Skin of body (tissue), 2 donors: ENCODE measurements around the gene COL23A1. TPM values are rescaled to one million over a fixed set of nuclear protein-coding genes. Genes with fewer than 3 reads are reported as not detected.

ENCODE experiments used
- DNase-seq: peaks from one replicate; lab custom pipeline; 2025; lab: John Stamatoyannopoulos, UW
- total RNA-seq: library from RNA; depleted of rRNA; stranded (reverse); fragments of >200 nt; gene quantifications from one replicate; pipeline ENCODE4 v1.2.3, GENCODE V29; 2014

The COL23A1 gene
- total RNA-seq: 4.6 TPM

GRCh38 chr5:178590141-178590923 is at the start of gene COL23A1:
Gene COL23A1, minus strand, starts transcription at chr5:178590393.
- peak; percentile 43 for DNase-seq

- no peak for DNase-seq
These were observed 47.3 kb upstream of the COL23A1 start for GRCh38 chr5:178637356-178638074.

- DNase-seq: no peak
These were observed 42.1 kb upstream of the COL23A1 start for GRCh38 chr5:178632285-178632684.

- DNase-seq: no peak
These were observed 40.8 kb upstream of the COL23A1 start for GRCh38 chr5:178630951-178631350.

GRCh38 chr5:178630475-178630930 is 40.3 kb upstream of the COL23A1 start:
- DNase-seq: no peak

- no peak for DNase-seq
These were observed 37.0 kb upstream of the COL23A1 start for GRCh38 chr5:178627259-178627598.

- peak; percentile 94 for DNase-seq
These were observed 36.5 kb upstream of the COL23A1 start, which contains the start of gene CLK4 for GRCh38 chr5:178626484-178627258. Gene CLK4, minus strand, starts transcription at chr5:178627050. Its CDS starts 3,634 bp downstream, at chr5:178623416.

GRCh38 chr5:178625679-178626483 is 35.7 kb upstream of the COL23A1 start:
- peak; percentile 47 for DNase-seq

GRCh38 chr5:178624631-178625546 is 34.7 kb upstream of the COL23A1 start:
- no peak for DNase-seq

GRCh38 chr5:178622679-178623247 is 32.6 kb upstream of the COL23A1 start:
- DNase-seq: no peak

- no peak for DNase-seq
These were observed 29.2 kb upstream of the COL23A1 start for GRCh38 chr5:178619390-178619789.

GRCh38 chr5:178612299-178612698 is 22.1 kb upstream of the COL23A1 start:
- no peak for DNase-seq

- no peak for DNase-seq
These were observed 16.1 kb upstream of the COL23A1 start for GRCh38 chr5:178606269-178606668.

- no peak for DNase-seq
These were observed 15.6 kb upstream of the COL23A1 start for GRCh38 chr5:178605788-178606187.

- DNase-seq: no peak
These were observed 12.6 kb upstream of the COL23A1 start for GRCh38 chr5:178602752-178603151.

- DNase-seq: no peak
These were observed 5.6 kb upstream of the COL23A1 start for GRCh38 chr5:178595750-178596149.

- no peak for DNase-seq
These were observed 5.0 kb upstream of the COL23A1 start for GRCh38 chr5:178595150-178595549.

- DNase-seq: no peak
These were observed 781 bp upstream of the COL23A1 start for GRCh38 chr5:178590924-178591423.
